Activated CD8-positive, alpha-beta T cell treated with anti-CD3 and anti-CD28 coated beads for 36 hours (primary cell): Measurements from ENCODE around the gene ZNF100. TPM values are rescaled to one million over a fixed set of nuclear protein-coding genes. Genes with fewer than 3 reads are reported as not detected.

ENCODE experiments used
- ATAC-seq: fragments of 200-7000 bp; cut with Tn5 transposase; one replicate; pipeline ENCODE4 v1.10.0; 2021; ENCODE audit warnings: mild to moderate bottlenecking, moderate library complexity
- CTCF ChIA-PET: fragments of 350-600 bp; sonication (Branson Sonifier 250); formaldehyde crosslinking; loops from one replicate; lab custom pipeline; 2021; ENCODE audit warnings: antibody characterized with exemption; lab: Charles Lee
- POLR2A ChIA-PET: fragments of 350-600 bp; sonication (Branson Sonifier 250); formaldehyde crosslinking; loops from one replicate; lab custom pipeline; 2021; ENCODE audit warnings: antibody characterized with exemption; lab: Charles Lee
- DNase-seq: peaks from one replicate; pipeline ENCODE4 v3.0.0-alpha.2; 2020
- H3K27ac Mint-ChIP-seq: one replicate; pipeline ENCODE4 v1.8.0; 2021; ENCODE audit warnings: mild to moderate bottlenecking, mixed read lengths
- H3K27me3 Mint-ChIP-seq: one replicate; pipeline ENCODE4 v1.8.0; 2021; ENCODE audit warnings: mixed read lengths
- H3K36me3 Mint-ChIP-seq: one replicate; pipeline ENCODE4 v1.8.0; 2021; ENCODE audit warnings: low read depth, mixed read lengths
- H3K4me1 Mint-ChIP-seq: one replicate; pipeline ENCODE4 v1.8.0; 2021; ENCODE audit warnings: low read depth, mixed read lengths
- H3K4me3 Mint-ChIP-seq: one replicate; pipeline ENCODE4 v1.8.0; 2021; ENCODE audit warnings: mild to moderate bottlenecking, moderate library complexity, mixed read lengths
- H3K9me3 Mint-ChIP-seq: one replicate; pipeline ENCODE4 v1.8.0; 2021; ENCODE audit warnings: mixed read lengths
- intact Hi-C: fragments of 100-400 bp; cut with micrococcal nuclease; formaldehyde crosslinking; loops from one replicate; pipeline ENCODE4 v1.10.0; 2022
- total RNA-seq, 2 experiments: library from RNA; stranded (reverse); gene quantifications; one replicate each; pipeline ENCODE4 v1.2.3, GENCODE V29; 2021
- TF ChIP-seq, protein P1 (sequence below): fragments of 200-600 bp; IDR thresholded peaks from one replicate; pipeline ENCODE4 v1.8.0; 2022; ENCODE audit warnings: antibody characterized with exemption, mild to moderate bottlenecking

Gene ZNF100
- total RNA-seq, 2 experiments from 2014 or later = 18.9 to 23.8 TPM

DNA sequence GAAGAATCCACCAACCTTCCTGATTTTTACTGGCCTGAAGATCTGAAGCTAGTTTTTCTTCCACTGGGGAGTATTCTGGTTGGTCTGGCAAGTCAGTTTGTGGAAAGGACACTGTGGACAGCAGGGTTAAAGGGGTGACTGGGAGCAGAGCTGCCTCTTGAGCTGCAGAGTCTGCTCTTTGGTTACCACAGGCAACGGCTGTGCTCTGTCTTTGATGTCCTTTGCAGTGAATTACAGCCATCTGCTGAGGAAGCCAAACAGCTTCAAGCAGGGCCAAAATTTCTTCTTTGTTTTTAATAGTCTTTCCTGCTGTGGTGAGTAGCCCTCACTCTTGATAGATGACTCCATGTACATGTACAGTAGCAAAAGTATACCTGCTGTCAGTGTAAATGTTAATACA is 75.7 kb downstream of the ZNF100 start:
- no peaks in the 10 kb centered on the region for H3K4me1 Mint-ChIP-seq
- CTCF ChIA-PET = interaction anchor here (1.8 kb wide), 1 partner anchor 208 kb away, joined by 8 read pairs; no protein-coding TSS in a partner anchor
- TF ChIP-seq, protein P1, sequence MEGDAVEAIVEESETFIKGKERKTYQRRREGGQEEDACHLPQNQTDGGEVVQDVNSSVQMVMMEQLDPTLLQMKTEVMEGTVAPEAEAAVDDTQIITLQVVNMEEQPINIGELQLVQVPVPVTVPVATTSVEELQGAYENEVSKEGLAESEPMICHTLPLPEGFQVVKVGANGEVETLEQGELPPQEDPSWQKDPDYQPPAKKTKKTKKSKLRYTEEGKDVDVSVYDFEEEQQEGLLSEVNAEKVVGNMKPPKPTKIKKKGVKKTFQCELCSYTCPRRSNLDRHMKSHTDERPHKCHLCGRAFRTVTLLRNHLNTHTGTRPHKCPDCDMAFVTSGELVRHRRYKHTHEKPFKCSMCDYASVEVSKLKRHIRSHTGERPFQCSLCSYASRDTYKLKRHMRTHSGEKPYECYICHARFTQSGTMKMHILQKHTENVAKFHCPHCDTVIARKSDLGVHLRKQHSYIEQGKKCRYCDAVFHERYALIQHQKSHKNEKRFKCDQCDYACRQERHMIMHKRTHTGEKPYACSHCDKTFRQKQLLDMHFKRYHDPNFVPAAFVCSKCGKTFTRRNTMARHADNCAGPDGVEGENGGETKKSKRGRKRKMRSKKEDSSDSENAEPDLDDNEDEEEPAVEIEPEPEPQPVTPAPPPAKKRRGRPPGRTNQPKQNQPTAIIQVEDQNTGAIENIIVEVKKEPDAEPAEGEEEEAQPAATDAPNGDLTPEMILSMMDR = no peak
- H3K27ac Mint-ChIP-seq = no peak overlapping the region
- intact Hi-C loops = no loop called here
- POLR2A ChIA-PET = no interaction called here
- DNase-seq = no peak
- no peaks in the 10 kb centered on the region for H3K27me3 Mint-ChIP-seq
- H3K4me3 Mint-ChIP-seq = no peak overlapping the region
- H3K36me3 Mint-ChIP-seq = no peaks in the 10 kb centered on the region
- no peaks in the 10 kb centered on the region for H3K9me3 Mint-ChIP-seq
- ATAC-seq = no peak

DNA sequence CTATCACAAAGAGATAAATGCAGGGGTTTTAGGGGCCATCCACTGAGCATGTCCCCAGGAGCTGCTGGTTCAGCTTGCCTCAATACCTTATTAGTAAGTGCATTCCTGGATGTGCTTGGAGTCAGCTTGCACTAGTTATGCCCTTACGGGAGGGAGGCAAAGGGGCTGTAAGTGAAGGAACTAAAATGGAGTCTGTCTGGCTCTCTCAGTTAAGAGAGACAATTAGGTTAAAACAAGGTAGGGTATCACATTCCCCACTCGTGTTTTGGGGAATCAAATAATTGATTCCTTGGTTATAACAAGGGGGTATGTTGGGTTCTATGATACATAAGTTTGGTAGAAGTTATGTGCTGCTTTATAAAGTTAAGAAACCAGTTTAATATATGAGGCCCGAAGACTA is 78.9 kb downstream of the ZNF100 start:
- no peaks in the 10 kb centered on the region for H3K36me3 Mint-ChIP-seq
- TF ChIP-seq, protein P1 = no peak
- no peak for DNase-seq
- H3K27me3 Mint-ChIP-seq = no peaks in the 10 kb centered on the region
- ATAC-seq = no peak
- no peak overlapping the region for H3K4me3 Mint-ChIP-seq
- CTCF ChIA-PET = no interaction called here
- no peaks in the 10 kb centered on the region for H3K9me3 Mint-ChIP-seq
- no peak overlapping the region for H3K27ac Mint-ChIP-seq
- POLR2A ChIA-PET = interaction anchor here (0.8 kb wide), 2 partner anchors 15 to 182 kb away, joined by 3 read pairs; no protein-coding TSS in a partner anchor
- intact Hi-C loops = no loop called here
- H3K4me1 Mint-ChIP-seq = no peaks in the 10 kb centered on the region

- TF ChIP-seq, protein P1 = no peak
- POLR2A ChIA-PET = no interaction called here
- no peak for ATAC-seq
These were observed 86.7 kb downstream of the ZNF100 start for GRCh38 chr19:21680671-21681070.

DNA sequence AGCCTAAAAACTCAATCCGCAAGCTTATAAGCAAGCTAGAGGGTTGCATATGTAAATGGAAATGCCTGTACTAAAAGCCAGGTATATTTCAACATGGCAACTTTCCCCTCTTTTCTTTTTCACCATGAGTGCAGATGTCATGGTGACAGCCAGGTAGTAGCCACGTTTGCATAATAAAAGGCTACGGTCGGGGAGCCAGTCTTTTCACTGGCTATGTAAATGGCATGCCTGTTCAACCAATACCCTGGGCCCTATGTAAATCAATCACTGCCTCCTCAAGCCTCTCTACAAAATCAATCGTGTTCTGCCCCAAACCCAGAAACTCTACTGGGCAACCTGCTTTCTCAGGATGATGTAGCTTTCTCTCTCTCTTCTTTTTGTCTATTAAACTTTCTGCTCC is 87.4 kb downstream of the ZNF100 start:
- Mint-ChIP-seq H3K27ac (no peak overlapping the region), H3K27me3 (peaks cover 2% of the 10 kb centered on the region), H3K4me3 (no peak overlapping the region), H3K9me3 (no peaks in the 10 kb centered on the region), H3K4me1 (peaks cover 7% of the 10 kb centered on the region), H3K36me3 (no peaks in the 10 kb centered on the region)
- ChIA-PET POLR2A (no interaction called here), CTCF (no interaction called here)
- DNase-seq = no peak
- intact Hi-C loops = no loop called here
- no peak for ATAC-seq
- TF ChIP-seq, protein P1 = no peak

More at GRCh38 chr19:21680671-21681070, 86.7 kb downstream of the ZNF100 start:
- Mint-ChIP-seq H3K4me3 (no peak overlapping the region), H3K4me1 (peaks cover 7% of the 10 kb centered on the region), H3K36me3 (no peaks in the 10 kb centered on the region), H3K9me3 (no peaks in the 10 kb centered on the region), H3K27ac (no peak overlapping the region), H3K27me3 (peaks cover 2% of the 10 kb centered on the region)
- CTCF ChIA-PET = no interaction called here
- DNase-seq = no peak
- intact Hi-C loops = no loop called here

- Mint-ChIP-seq H3K27ac (no peak overlapping the region), H3K4me1 (peaks cover 7% of the 10 kb centered on the region), H3K27me3 (peaks cover 2% of the 10 kb centered on the region), H3K4me3 (peak overlapping the region; percentile 34), H3K36me3 (no peaks in the 10 kb centered on the region), H3K9me3 (no peaks in the 10 kb centered on the region)
- DNase-seq (peak; percentile 42), ATAC-seq (peak; percentile 84)
- ChIA-PET POLR2A (interaction anchor here (0.5 kb wide), 1 partner anchor 350 kb away, joined by 5 read pairs; no protein-coding TSS in a partner anchor), CTCF (no interaction called here)
- TF ChIP-seq, protein P1 = no peak
- intact Hi-C loops = no loop called here
These were observed 89.5 kb downstream of the ZNF100 start for GRCh38 chr19:21677696-21678418.
